HG02981 (cell line): ENCODE results near the gene PIEZO1.
A peak's percentile ranks its signal among the peaks of the same experiment; 100 is the strongest.

ENCODE experiments used
- ATAC-seq: cut with Tn5 transposase; IDR thresholded peaks from one replicate; pipeline ENCODE4 v1.9.1; 2021; ENCODE audit warnings: mild to moderate bottlenecking, moderate library complexity; ENCODE audit not compliant: unreplicated experiment

The PIEZO1 gene

GRCh38 chr16:88754109-88754911, 30.7 kb downstream of the PIEZO1 start:
- no peak for ATAC-seq

DNA sequence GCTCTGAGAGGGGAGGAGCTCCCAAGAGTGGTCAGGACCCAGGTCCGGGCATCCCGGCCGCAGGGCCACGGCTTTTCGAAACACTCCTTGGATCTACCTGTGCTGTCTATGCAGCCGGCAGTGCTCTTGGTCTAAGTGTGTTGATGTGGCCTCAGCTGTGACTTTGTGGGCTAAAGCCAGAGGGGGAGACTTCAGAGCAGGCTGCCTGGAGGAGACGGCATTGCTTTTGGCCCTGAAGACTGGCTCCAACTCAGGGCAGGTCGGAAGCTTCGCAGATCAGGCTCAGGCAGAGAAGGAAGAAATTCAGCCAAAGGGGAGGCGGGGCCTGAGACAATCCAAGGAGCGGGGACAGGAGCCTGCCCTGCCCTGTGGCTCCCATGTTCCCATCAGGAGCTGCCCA, 31.4 kb downstream of the PIEZO1 start:
- no peak for ATAC-seq

DNA sequence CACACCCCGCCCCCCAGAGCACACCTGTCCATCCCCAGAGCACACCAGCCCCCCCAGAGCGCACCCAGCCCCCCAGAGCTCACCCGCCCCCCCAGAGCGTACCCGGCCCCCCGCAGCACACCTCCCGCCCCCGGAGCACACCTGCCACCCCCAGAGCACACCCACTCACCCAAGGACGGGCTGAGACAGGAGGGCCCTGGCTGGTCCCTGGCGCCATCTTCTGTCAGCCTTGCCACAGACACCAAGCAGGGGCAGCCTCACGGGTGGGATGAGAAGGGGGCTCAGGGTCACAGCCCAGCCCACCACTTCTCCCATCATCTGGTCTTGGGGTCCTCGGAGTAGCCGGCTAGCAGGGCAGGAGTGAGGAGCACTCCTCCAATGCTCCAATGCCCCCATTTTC, 31.8 kb downstream of the PIEZO1 start:
- ATAC-seq: no peak

DNA sequence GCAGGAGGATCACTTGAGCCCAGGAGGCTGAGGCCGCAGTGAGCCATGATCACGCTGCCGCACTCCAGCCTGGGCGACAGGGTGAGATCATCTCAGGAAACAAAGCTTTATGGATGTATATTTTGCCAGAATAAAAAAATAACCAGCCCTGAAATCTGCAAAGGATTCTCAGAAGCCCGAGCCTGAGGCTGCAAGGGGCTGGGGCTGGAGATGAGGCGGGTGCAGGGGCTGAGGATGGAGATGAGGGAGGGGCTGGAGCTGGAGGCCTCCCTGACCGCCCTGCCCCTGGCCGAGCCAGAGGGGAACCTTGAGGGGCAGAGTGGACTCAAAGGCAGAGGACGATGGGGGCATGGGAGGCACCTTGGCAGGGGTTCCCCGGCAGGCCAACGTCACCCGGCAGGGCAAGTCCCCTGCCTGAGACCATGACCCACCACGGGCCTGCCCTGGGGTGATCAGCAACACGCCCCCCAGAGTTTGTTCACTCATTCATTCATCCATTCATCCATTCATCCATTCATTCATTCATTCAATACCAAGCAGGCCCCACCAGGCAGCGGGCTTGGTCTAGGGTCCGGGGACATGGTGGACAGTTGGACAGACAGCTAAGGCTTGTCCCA, 32.5 kb downstream of the PIEZO1 start:
- no peak for ATAC-seq

GRCh38 chr16:88750854-88751253, 34.2 kb downstream of the PIEZO1 start:
- ATAC-seq: no peak

DNA sequence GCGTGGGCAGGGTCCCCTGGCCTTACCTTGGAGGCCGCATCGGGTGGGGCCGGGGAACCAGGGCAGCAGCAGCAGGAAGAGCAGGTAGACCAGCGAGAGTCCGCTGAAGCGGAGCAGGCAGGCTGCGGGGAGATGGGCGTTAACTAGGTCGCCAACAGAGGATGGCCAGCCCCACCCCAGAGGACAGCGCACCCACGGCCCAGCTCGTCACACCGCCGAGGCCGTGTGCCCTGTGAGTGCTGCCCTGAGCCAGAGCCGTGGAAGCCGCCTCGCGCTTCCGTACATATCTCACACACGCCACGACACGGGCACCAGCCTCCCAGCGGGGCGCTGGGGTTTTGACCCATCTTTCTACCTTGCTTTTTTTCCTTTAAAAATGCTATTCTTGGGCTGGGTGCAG, 35.7 kb downstream of the PIEZO1 start:
- ATAC-seq: no peak

DNA sequence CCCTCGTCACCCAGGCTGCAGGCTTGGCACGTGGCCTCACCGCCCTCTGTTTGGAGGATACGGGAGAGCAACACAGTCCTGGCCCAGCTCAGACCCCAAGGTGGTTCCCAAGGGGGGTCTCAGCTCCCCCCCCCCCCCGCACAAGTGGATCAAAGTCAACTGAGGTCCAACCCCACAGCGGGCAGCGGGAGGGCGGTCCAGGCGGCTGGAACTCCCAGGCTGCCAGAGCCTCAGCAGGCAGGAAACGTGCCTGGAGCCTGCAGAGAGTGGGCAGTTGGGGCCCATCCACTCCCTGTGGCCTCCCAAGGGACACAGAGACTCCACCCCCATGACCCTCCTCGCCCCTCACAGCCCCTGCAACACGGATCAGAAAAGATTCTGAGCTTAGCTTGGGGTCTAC, 36.7 kb downstream of the PIEZO1 start:
- ATAC-seq: no peak

DNA sequence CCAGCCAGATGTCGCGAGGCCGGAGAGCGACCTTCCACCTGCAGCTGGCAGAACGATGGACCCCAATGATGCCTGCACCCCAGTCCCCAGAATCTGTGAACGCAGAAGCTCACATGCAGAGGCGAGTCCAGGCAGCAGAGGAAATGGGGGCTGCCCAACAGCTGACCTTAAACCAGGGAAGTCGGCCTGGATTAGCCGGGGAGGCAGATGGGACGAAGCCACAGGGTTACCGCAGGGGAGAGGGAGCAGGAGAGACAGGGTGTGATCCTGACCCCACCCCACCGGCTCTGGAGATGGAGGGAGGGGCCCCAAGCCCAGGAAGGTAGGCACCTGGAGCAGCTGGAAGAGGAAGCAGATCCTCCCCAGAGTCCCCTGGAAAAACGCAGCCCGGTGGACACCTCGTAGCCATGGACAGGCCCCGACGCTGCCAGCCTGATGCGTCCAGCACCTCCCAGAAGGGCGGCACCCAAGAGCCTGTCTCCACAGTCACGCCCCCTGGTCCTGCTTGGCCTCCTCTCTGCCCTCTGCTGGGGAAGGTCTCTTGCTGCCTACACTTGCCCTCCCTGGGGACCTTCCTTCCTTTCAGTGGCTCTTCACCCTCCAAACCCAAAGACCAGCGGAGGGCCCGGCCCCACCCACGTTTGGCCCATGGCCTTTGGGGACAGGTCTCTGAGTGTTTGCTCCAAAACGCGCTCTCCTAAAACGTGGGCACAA, 37.3 kb downstream of the PIEZO1 start:
- ATAC-seq: no peak

GRCh38 chr16:88746506-88746905, 38.5 kb downstream of the PIEZO1 start:
- no peak for ATAC-seq

DNA sequence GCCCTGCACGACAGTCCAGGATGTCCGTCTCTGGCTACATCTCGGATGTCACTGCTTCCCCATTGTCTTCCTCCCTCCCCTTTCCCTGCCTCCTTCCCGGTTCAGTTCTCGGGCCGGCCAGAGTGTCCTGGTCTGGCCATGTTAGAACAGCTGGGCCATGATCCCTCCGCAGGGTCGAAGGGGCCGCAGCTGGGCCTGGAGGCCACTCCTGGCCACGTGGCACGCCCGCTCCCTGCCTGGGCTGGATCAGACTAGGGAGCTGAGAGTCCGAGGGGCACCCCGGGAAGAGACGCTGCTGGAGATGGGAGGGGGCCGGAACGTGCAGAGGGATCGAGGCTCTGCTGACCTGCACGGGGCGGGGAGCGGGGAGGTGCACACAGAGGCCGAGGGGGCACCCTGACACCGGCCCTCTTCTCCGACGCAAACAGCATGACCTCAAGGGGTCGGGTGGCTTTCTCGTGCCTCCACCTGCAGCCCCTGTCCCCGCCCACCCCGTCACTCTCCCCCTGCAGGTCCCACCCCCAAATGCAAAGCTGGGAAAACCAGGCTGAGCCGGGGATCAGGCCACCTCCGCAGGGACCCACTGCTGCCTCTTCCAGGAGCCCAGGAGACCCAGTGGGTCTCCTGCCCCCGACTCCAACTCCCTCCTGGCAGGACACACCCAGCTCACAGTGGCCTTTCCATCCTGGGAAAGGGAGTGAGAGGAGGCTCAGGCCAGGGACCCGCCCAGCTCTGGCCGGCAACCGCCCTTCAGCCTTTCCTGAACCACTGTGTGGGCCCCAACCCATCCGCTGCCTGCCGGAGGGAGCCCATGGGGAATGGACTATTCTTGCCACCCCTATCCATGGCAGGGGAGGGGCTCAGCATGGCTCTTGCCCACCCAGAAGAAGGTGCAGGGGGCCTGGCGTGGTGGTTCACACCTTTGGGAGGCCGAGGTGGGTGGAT, 40.2 kb downstream of the PIEZO1 start:
- ATAC-seq: peak; percentile 8

DNA sequence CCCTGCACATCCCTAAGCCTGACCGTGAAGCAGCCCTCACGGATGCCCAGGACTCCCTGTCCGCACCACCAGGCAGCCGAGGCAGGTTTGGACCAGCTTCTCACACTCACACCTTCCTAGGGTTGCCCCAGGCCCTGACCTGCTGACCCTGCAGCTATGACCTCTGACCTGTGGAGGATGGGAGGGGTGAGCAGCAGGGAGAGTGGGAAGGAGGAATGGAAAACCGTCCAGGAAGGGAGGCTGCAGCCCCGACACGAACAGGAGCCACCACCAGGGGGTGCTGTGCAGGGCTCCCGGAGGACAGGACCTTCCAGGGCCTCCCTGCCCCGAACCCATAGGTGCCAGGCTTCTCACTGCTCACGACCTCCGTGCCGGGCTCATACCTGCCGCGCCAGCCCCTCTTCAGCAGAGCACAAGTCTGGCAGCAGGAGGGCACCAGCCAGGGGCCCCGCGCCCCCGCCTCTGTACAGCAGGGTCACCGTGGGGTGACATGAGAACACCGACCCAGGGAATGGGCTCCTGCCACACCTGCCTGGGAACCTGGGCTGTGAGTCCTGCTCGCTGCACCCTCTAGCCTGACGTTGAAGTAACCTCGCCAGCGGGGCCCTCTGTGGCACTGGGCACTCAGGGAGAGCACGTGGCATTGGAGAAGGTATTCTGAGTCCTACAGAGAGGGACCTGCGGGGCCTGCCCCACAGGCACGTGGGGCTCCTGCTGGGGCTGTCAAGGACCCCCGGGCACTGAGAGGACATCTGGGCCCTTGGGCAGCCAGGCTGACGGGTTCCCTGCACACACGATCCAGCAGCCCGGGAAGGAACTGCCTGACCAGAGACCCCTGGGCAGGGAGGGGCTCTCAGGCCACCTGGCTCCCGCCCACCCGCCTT, 41.1 kb downstream of the PIEZO1 start:
- ATAC-seq: no peak

DNA sequence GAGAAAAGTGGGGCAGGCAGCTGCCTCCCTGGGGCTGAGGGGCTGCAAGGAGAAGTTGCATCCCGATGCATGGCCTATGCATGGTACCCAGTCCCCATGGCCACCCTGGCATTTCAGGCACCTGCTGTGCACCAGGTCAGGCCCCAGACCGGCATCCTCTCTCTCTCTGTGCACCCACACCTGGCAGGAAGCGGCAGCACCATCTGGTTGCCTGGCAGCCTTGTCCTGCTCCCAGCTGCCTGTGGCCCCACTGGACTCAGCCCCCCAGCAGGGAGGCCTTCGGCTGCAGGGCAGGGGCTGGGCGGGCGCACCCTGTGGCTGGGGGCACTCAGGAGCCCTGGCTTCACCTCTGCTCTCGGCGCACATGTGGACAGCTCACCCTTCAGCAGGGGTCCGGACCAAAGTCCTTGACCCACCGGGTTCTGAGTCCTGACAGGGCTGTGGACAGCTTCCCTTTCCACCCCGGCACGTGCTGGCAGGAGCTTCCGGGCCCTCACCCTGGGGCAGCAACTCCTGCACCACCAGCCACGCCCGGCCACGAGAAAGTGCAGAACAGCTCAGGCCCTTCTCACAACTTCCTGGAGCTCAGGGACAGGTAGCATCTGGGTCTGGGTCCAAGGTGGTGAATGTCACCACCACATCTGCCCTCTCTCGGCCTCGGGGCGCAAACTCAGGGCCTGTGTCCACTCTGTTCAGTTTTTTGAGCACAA, 42.0 kb downstream of the PIEZO1 start:
- ATAC-seq: no peak

GRCh38 chr16:88741368-88741767, 43.7 kb downstream of the PIEZO1 start:
- no peak for ATAC-seq

DNA sequence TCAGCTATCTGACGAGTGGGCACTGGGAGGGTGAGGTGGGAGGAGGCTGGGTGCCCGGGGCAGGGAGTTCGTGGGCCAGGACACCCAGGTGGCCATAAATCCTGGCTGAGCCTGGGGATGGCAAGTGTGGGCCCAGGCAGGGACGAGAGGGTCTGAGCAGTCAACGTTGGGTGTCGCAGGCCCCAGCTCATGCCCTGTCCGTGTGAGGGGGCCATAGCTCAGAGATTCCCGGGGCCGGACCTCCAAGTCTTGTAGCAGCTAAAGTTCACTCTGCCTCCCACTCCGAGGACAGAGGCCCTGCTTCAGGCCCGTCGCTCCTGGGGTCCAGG, 44.3 kb downstream of the PIEZO1 start:
- no peak for ATAC-seq

DNA sequence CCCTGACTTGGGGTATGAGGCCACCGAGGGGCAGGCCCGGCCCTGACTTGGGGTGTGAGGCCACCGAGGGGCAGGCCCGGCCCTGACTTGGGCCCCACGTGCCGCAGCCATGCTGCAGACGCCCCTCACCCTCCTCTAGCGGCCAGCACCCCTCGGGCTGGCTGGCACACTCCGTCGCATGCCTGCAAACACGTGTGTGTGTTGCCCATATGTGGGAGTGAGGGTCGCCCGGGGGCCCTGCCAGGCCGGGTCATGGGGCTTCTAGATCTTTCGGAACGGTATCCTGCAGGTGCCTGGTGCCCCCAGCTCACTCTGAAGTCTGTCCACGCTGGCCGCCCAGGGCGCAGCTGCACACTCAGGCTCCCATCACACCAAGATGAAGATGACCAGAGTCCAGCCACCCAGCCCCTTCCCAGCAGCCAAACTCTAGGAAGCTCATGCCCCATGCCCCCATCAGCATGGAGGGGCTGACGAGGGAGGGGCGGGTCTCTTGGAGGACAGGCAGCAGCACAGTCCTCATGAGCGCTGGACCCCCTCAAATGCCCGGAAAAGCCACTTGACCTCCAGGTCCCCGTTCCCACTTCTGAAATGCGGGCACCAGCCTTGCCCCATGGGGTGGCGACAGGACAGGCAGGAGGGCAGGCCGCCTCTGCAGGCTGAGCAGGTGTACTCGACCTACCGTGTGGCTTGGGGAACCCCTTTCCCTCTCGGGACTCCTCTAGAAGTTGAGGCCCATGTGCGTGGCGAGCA, 44.9 kb downstream of the PIEZO1 start:
- ATAC-seq: no peak

GRCh38 chr16:88739139-88739976, 45.7 kb downstream of the PIEZO1 start:
- ATAC-seq: no peak

- no peak for ATAC-seq
Observed at GRCh38 chr16:88738151-88739084, 46.6 kb downstream of the PIEZO1 start.
